Panc1 (cell line): Measurements from ENCODE around the gene SRSF4. TPM values are rescaled to one million over a fixed set of nuclear protein-coding genes. Genes with fewer than 3 reads are reported as not detected.

Source experiments
- ATAC-seq: fragments of 200-7000 bp; cut with Tn5 transposase; 2 replicates; pipeline ENCODE4 v1.9.1; 2020; ENCODE audit warnings: mild to moderate bottlenecking, moderate library complexity
- BruUV-seq: library from RNA; stranded (reverse); fragments of 400-500 nt; replicated peaks from 2 replicates; lab custom pipeline; 2021; lab: Mats Ljungman, UMichigan
- CTCF ChIA-PET: fragments of 300-600 bp; sonication (Branson Sonifier 250); formaldehyde crosslinking; loops from one replicate; lab custom pipeline; 2022; ENCODE audit warnings: antibody characterized with exemption; lab: Charles Lee
- POLR2A ChIA-PET: fragments of 300-600 bp; sonication (Branson Sonifier 250); formaldehyde crosslinking; loops from one replicate; lab custom pipeline; 2022; ENCODE audit warnings: antibody characterized with exemption; lab: Charles Lee
- DNase-seq: peaks from one replicate; pipeline ENCODE4 v3.0.0-alpha.2; 2010; ENCODE audit warnings: low read depth, low spot score
- H3K27ac ChIP-seq: 2 replicates; pipeline ENCODE4 v1.5.1; 2011; ENCODE audit warnings: mild to moderate bottlenecking, low read length, inconsistent platforms
- H3K27me3 ChIP-seq: fragments of 200-500 bp; sonication (Bioruptor generic); 2 replicates; pipeline ENCODE4 v1.6.0; 2014; ENCODE audit warnings: low read length, inconsistent platforms; ENCODE audit not compliant: control insufficient read depth, insufficient read depth
- H3K36me3 ChIP-seq: fragments of 200-500 bp; sonication (Bioruptor generic); 2 replicates; pipeline ENCODE4 v1.5.1; 2014; ENCODE audit warnings: inconsistent platforms, mild to moderate bottlenecking, low read length, moderate library complexity; ENCODE audit not compliant: control insufficient read depth, insufficient read depth
- H3K4me1 ChIP-seq: 2 replicates; pipeline ENCODE4 v1.5.1; 2011; ENCODE audit warnings: inconsistent platforms, mild to moderate bottlenecking, low read length, moderate library complexity; ENCODE audit not compliant: control insufficient read depth, insufficient read depth
- H3K4me3 ChIP-seq, 2 experiments: 2 replicates each; pipeline ENCODE4 v1.5.1; 2011 to 2012; ENCODE audit warnings: low read depth in 2 of 2, low read length in 2 of 2, mild to moderate bottlenecking in 2 of 2, inconsistent platforms in 1 of 2, moderate library complexity in 1 of 2
- H3K9me3 ChIP-seq: fragments of 200-500 bp; sonication (Bioruptor generic); 2 replicates; pipeline ENCODE4 v1.5.1; 2014; ENCODE audit warnings: low read depth, mild to moderate bottlenecking, inconsistent platforms, low read length, moderate library complexity; ENCODE audit not compliant: control insufficient read depth, insufficient read depth
- POLR2AphosphoS5 ChIP-seq: IDR thresholded peaks from 2 replicates; pipeline ENCODE4 v1.6.1; 2012; ENCODE audit warnings: mild to moderate bottlenecking, low read depth, low read length, moderate library complexity
- SIN3A ChIP-seq: IDR thresholded peaks from 2 replicates; pipeline ENCODE4 v1.6.1; 2012; ENCODE audit warnings: low read depth, mild to moderate bottlenecking, low read length, moderate library complexity, borderline replicate concordance; ENCODE audit not compliant: insufficient read depth
- TCF7L2 ChIP-seq: IDR thresholded peaks from 2 replicates; pipeline ENCODE4 v1.6.1; 2011; ENCODE audit warnings: mild to moderate bottlenecking, low read depth, low read length, inconsistent platforms
- in situ Hi-C: cut with HindIII; loops from 2 replicates; pipeline ENCODE4 v1.10.0; 2016; ENCODE audit warnings: low sequenced_read_pairs, low pct_unique_long_range_greater_than_20kb
- intact Hi-C: fragments of 100-400 bp; cut with micrococcal nuclease; formaldehyde crosslinking; loops from one replicate; pipeline ENCODE4 v1.10.0; 2022; ENCODE audit not compliant: unreplicated experiment
- total RNA-seq: library from RNA; stranded (reverse); gene quantifications from one replicate; pipeline ENCODE4 v1.2.1, GENCODE V29; 2021; ENCODE audit not compliant: unreplicated experiment
- TF ChIP-seq, protein P1 (sequence below), 2 experiments: IDR thresholded peaks; 2 replicates each; pipeline ENCODE4 v1.6.1; 2011 to 2012; ENCODE audit warnings: low read depth in 2 of 2, control low read depth in 1 of 2, low read length in 1 of 2, mild to moderate bottlenecking in 1 of 2, moderate library complexity in 1 of 2; ENCODE audit not compliant: insufficient read depth in 1 of 2
- TF ChIP-seq, protein P2 (sequence below): fragments of 450-650 bp; IDR thresholded peaks from 2 replicates; pipeline ENCODE4 v1.5.1; 2017; ENCODE audit warnings: mild to moderate bottlenecking

SRSF4 gene
- total RNA-seq, 1 experiment from 2014 or later = 77.5 TPM

DNA sequence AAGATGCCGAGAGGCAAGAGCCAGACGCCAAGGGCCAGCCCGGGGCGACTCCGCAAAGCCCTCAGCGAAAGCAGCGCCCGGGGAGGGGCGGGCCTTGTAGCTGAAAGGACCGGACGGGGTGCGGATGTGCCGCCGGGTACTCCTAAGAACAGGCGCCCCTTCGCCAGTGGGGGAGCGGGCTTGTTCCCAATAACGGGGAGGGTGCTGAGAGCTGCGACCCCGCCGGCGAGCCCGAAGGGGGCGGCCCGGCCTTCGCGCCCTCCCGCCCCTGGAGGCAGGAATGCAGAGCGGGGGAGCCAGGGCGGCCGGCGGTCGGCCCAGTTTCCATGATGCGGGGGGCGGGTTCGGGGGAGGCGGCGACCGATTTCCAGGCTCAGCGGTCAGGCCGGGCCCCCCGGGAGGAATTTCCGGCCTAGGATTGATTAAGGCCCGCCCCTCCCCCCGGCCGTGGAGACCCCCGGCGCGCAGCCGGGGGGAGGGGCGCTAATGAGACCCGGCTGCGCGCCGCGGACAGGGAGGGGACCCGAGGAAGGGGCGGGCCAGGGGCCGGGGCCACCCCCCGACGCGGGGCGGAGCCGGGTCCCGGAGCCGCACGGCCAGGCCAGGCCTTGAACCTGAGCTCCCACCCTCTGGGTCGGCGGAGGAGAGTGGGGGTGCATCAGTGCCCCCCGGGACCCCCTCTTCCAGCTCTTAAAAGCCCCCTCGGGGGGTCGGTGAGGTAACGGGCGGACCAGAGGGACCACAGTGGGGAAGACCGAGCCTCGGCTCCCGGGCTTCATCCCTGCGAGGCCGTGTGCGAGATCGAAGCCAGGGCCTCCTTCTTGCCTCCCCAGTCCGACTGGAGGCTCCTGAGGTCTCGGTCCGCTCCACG, 57.1 kb downstream of the SRSF4 start:
- BruUV-seq = no TSS peak
- Histone ChIP-seq H3K9me3 (no peaks in the 10 kb centered on the region), H3K27me3 (no peaks in the 10 kb centered on the region; the same call in 1 of the 2 replicates), H3K36me3 (no peaks in the 10 kb centered on the region; the same call in 1 of the 2 replicates), H3K4me1 (no peaks in the 10 kb centered on the region; the same call in 1 of the 2 replicates), H3K4me3 (peak overlapping the region; percentile 62 to 74), H3K27ac (peak overlapping the region; percentile 72)
- POLR2A ChIA-PET = interaction anchor here (0.5 to 0.6 kb wide), 2 partner anchors 51 to 104 kb away, joined by 3 to 4 read pairs; no protein-coding TSS in a partner anchor
- TF ChIP-seq SIN3A (no peak), POLR2AphosphoS5 (no peak; the same call in 1 of the 2 replicates), TCF7L2 (no peak)
- TF ChIP-seq, protein P1, sequence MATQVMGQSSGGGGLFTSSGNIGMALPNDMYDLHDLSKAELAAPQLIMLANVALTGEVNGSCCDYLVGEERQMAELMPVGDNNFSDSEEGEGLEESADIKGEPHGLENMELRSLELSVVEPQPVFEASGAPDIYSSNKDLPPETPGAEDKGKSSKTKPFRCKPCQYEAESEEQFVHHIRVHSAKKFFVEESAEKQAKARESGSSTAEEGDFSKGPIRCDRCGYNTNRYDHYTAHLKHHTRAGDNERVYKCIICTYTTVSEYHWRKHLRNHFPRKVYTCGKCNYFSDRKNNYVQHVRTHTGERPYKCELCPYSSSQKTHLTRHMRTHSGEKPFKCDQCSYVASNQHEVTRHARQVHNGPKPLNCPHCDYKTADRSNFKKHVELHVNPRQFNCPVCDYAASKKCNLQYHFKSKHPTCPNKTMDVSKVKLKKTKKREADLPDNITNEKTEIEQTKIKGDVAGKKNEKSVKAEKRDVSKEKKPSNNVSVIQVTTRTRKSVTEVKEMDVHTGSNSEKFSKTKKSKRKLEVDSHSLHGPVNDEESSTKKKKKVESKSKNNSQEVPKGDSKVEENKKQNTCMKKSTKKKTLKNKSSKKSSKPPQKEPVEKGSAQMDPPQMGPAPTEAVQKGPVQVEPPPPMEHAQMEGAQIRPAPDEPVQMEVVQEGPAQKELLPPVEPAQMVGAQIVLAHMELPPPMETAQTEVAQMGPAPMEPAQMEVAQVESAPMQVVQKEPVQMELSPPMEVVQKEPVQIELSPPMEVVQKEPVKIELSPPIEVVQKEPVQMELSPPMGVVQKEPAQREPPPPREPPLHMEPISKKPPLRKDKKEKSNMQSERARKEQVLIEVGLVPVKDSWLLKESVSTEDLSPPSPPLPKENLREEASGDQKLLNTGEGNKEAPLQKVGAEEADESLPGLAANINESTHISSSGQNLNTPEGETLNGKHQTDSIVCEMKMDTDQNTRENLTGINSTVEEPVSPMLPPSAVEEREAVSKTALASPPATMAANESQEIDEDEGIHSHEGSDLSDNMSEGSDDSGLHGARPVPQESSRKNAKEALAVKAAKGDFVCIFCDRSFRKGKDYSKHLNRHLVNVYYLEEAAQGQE (IDR thresholded peaks at IDR 0.05; ENCODE audit: insufficient read depth in 1 of 2, low read depth in 2 of 2, low read length in 1 of 2) = no peak
- TF ChIP-seq, protein P2, sequence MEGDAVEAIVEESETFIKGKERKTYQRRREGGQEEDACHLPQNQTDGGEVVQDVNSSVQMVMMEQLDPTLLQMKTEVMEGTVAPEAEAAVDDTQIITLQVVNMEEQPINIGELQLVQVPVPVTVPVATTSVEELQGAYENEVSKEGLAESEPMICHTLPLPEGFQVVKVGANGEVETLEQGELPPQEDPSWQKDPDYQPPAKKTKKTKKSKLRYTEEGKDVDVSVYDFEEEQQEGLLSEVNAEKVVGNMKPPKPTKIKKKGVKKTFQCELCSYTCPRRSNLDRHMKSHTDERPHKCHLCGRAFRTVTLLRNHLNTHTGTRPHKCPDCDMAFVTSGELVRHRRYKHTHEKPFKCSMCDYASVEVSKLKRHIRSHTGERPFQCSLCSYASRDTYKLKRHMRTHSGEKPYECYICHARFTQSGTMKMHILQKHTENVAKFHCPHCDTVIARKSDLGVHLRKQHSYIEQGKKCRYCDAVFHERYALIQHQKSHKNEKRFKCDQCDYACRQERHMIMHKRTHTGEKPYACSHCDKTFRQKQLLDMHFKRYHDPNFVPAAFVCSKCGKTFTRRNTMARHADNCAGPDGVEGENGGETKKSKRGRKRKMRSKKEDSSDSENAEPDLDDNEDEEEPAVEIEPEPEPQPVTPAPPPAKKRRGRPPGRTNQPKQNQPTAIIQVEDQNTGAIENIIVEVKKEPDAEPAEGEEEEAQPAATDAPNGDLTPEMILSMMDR = no peak
- in situ Hi-C loops (no loop called here), intact Hi-C loops (loop anchor here (5.0 kb wide), 1 partner anchor 242 kb away; no protein-coding TSS in a partner anchor)
- peak; percentile 74 for ATAC-seq
- CTCF ChIA-PET = interaction anchor here (0.6 to 1.2 kb wide), 3 partner anchors 58 to 374 kb away, joined by 3 to 5 read pairs (median 3); no protein-coding TSS in a partner anchor
- DNase-seq = no peak

GRCh38 chr1:29123887-29124365, 57.8 kb downstream of the SRSF4 start, which contains the start of gene TMEM200B:
Gene TMEM200B, minus strand, starts transcription at chr1:29123903. Its CDS starts 2,075 bp downstream, at chr1:29121828.
- POLR2A ChIA-PET = no interaction called here
- intact Hi-C loops = loop anchor here (5.0 kb wide), 1 partner anchor 242 kb away; no protein-coding TSS in a partner anchor
- no peak for TF ChIP-seq SIN3A
- TF ChIP-seq, protein P1 (IDR thresholded peaks at IDR 0.05; ENCODE audit: insufficient read depth in 1 of 2, low read depth in 2 of 2, low read length in 1 of 2) = no peak
- no peak for TF ChIP-seq TCF7L2
- TF ChIP-seq, protein P2 = no peak
- no peak for TF ChIP-seq POLR2AphosphoS5

More at GRCh38 chr1:29123887-29124365, 57.8 kb downstream of the SRSF4 start, which contains the start of gene TMEM200B:
- H3K36me3 ChIP-seq = no peaks in the 10 kb centered on the region; the same call in 1 of the 2 replicates
- peak within 1 kb of the TSS; percentile 62 to 74 for H3K4me3 ChIP-seq
- H3K27ac ChIP-seq = peak within 1 kb of the TSS; percentile 72
- CTCF ChIA-PET = interaction anchor here (0.6 to 1.2 kb wide), 3 partner anchors 58 to 373 kb away, joined by 3 to 5 read pairs (median 3); no protein-coding TSS in a partner anchor
- H3K9me3 ChIP-seq = no peaks in the 10 kb centered on the region
- in situ Hi-C loops = no loop called here
- no peak for DNase-seq
- H3K27me3 ChIP-seq = no peaks in the 10 kb centered on the region; the same call in 1 of the 2 replicates
- ATAC-seq = peak; percentile 52
- H3K4me1 ChIP-seq = no peaks in the 10 kb centered on the region; the same call in 1 of the 2 replicates
- BruUV-seq = no TSS peak
